MG63 (cell line): ENCODE results near the gene HOXC5. TPM values are rescaled to one million over a fixed set of nuclear protein-coding genes. Genes with fewer than 3 reads are reported as not detected.

Experiments
- DNase-seq: peaks from one replicate; pipeline ENCODE4 v3.0.0-alpha.2; 2020
- H3K27me3 ChIP-seq: fragments of 250-450 bp; sonication (Bioruptor Pico); 2 replicates; pipeline ENCODE4 v1.5.1; 2020; ENCODE audit warnings: mild to moderate bottlenecking, moderate library complexity
- H3K36me3 ChIP-seq: fragments of 250-450 bp; sonication (Bioruptor Pico); 2 replicates; pipeline ENCODE4 v1.5.1; 2020; ENCODE audit warnings: mild to moderate bottlenecking, moderate library complexity
- H3K4me3 ChIP-seq: fragments of 250-450 bp; sonication (Bioruptor Pico); 2 replicates; pipeline ENCODE4 v1.5.1; 2020; ENCODE audit warnings: mild to moderate bottlenecking, moderate library complexity
- H3K9me3 ChIP-seq: fragments of 250-450 bp; sonication (Bioruptor Pico); 2 replicates; pipeline ENCODE4 v1.5.1; 2020; ENCODE audit warnings: mild to moderate bottlenecking, moderate library complexity
- total RNA-seq: library from RNA; depleted of rRNA; stranded (reverse); fragments of >200 nt; shearing (Covaris generic); gene quantifications from 2 replicates; pipeline ENCODE4 v1.2.3, GENCODE V29; 2014; ENCODE audit warnings: low replicate concordance; rRNA removed

Gene HOXC5
- not detected in 2 replicates for total RNA-seq

DNA sequence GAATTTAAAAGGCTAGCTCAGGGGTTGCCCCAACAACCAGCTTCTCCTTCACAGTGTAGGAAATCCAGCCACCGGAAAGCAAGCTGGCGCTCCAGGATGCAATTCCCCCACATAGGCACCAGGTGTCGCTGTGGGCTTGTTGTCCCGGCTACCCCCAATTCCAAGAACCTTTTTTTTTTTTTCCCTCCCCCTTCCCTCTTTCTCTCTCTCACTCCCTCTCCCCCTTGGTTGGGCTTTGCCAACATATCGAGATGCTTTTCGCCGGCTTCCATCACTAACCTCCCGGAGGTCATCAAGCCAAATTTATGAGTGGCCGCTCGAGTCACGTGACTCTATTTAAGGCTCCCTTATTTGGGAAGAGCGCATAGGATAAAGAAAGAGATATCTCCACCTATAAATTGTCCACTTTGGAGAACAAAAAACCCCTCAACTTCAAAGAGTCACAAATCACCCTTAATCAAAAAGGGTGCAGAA lies at the start of gene HOXC5:
Gene HOXC5 (plus strand): TSS at position 424 of the 474 bp plus-strand sequence. CDS start 73 bp downstream, outside the sequence.
- peak; percentile 53 for DNase-seq
- Histone ChIP-seq H3K9me3 (no peaks in the 10 kb centered on the region), H3K27me3 (no peaks in the 10 kb centered on the region), H3K4me3 (no peak within 1 kb of the TSS), H3K36me3 (peaks cover 50% of the 10 kb centered on the region)

- no peaks in the 10 kb centered on the region for H3K27me3 ChIP-seq
- no peak overlapping the region for H3K4me3 ChIP-seq
- H3K9me3 ChIP-seq = no peaks in the 10 kb centered on the region
- DNase-seq = no peak
- peaks cover 11% of the 10 kb centered on the region; the same call in 1 of the 2 replicates for H3K36me3 ChIP-seq
Measured at GRCh38 chr12:53983568-53983949, 49.3 kb upstream of the HOXC5 start.

- Histone ChIP-seq H3K4me3 (no peak overlapping the region; the same call in 1 of the 2 replicates), H3K27me3 (no peaks in the 10 kb centered on the region), H3K36me3 (peaks cover 13% of the 10 kb centered on the region; the same call in 1 of the 2 replicates), H3K9me3 (no peaks in the 10 kb centered on the region)
- DNase-seq = no peak
Measured at GRCh38 chr12:53983950-53984572, 48.8 kb upstream of the HOXC5 start.

DNA sequence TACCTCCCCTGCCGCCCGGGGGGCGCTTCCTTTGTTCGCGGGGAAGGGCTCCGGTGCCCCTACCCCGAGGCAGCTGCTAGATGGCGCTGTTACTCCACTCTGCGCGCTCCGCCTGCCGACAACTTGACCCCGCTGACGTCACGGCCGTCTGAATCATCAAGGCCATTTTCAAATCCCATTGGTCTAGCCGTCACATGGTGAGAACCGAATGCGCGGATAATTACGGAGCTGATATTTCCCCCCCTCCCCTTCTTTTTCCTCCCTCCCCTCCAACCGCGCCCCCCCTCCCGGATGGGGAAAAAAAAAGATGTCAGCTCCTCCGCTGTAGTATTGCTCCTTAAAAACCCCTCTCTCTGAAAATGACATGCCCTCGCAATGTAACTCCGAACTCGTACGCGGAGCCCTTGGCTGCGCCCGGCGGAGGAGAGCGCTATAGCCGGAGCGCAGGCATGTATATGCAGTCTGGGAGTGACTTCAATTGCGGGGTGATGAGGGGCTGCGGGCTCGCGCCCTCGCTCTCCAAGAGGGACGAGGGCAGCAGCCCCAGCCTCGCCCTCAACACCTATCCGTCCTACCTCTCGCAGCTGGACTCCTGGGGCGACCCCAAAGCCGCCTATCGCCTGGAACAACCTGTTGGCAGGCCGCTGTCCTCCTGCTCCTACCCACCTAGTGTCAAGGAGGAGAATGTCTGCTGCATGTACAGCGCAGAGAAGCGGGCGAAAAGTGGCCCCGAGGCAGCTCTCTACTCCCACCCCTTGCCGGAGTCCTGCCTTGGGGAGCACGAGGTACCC lies 47.8 kb upstream of the HOXC5 start, which contains the start of gene HOXC10:
Gene HOXC10 (plus strand): TSS at position 246 of the 791 bp plus-strand sequence. CDS start 114 bp downstream, at position 360.
- no peaks in the 10 kb centered on the region for H3K27me3 ChIP-seq
- no peaks in the 10 kb centered on the region for H3K9me3 ChIP-seq
- DNase-seq = peak; percentile 96
- peaks cover 13% of the 10 kb centered on the region; the same call in 1 of the 2 replicates for H3K36me3 ChIP-seq
- peak within 1 kb of the TSS; percentile 70 for H3K4me3 ChIP-seq

GRCh38 chr12:53985692-53985993 lies 47.2 kb upstream of the HOXC5 start:
- Histone ChIP-seq H3K36me3 (peaks cover 13% of the 10 kb centered on the region; the same call in 1 of the 2 replicates), H3K27me3 (no peaks in the 10 kb centered on the region), H3K9me3 (no peaks in the 10 kb centered on the region), H3K4me3 (peak overlapping the region; percentile 70)
- no peak for DNase-seq

GRCh38 chr12:53985994-53986685 lies 46.7 kb upstream of the HOXC5 start:
- no peaks in the 10 kb centered on the region for H3K9me3 ChIP-seq
- peak; percentile 83 for DNase-seq
- H3K27me3 ChIP-seq = no peaks in the 10 kb centered on the region
- H3K4me3 ChIP-seq = peak overlapping the region; percentile 70
- peaks cover 13% of the 10 kb centered on the region for H3K36me3 ChIP-seq

- Histone ChIP-seq H3K27me3 (no peaks in the 10 kb centered on the region), H3K9me3 (no peaks in the 10 kb centered on the region), H3K36me3 (peaks cover 18% of the 10 kb centered on the region), H3K4me3 (peak overlapping the region; percentile 70)
- no peak for DNase-seq
Measured at GRCh38 chr12:53986686-53987483, 46.0 kb upstream of the HOXC5 start.

DNA sequence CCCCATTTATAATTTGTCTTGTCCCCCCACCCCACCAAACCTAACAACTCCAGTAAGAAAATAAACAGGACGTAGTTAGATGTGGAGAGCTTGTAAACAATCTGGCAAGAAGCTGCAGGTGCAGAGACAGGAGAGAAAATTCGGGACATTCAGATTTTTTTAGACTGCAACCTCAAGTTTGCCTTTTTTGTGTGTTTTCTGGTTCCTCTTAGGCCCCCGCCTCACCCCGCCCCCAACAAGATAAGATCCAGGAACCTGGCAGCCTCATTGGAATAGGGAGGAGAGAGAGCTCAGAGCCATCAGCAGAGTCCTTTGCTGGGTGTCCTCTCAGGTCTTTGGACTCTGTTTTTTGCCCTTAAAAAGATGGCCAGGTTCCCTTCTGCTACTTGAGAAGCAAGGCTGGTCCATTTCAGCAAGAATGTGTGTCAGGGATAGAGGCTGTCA lies 45.0 kb upstream of the HOXC5 start:
- Histone ChIP-seq H3K9me3 (no peaks in the 10 kb centered on the region), H3K36me3 (peaks cover 19% of the 10 kb centered on the region), H3K27me3 (no peaks in the 10 kb centered on the region), H3K4me3 (peak overlapping the region; percentile 70)
- DNase-seq = no peak

GRCh38 chr12:53988541-53989226 lies 44.2 kb upstream of the HOXC5 start:
- H3K9me3 ChIP-seq = no peaks in the 10 kb centered on the region
- H3K4me3 ChIP-seq = peak overlapping the region; percentile 70
- no peaks in the 10 kb centered on the region for H3K27me3 ChIP-seq
- no peak for DNase-seq
- H3K36me3 ChIP-seq = peaks cover 19% of the 10 kb centered on the region

- peak overlapping the region; percentile 70 for H3K4me3 ChIP-seq
- no peaks in the 10 kb centered on the region for H3K27me3 ChIP-seq
- DNase-seq = peak; percentile 73
Measured at GRCh38 chr12:53989227-53990113, 43.4 kb upstream of the HOXC5 start.

GRCh38 chr12:53990311-53991076 lies 42.4 kb upstream of the HOXC5 start:
- H3K36me3 ChIP-seq = peaks cover 23% of the 10 kb centered on the region
- no peaks in the 10 kb centered on the region for H3K27me3 ChIP-seq
- H3K4me3 ChIP-seq = peak overlapping the region; percentile 70
- no peak for DNase-seq
- no peaks in the 10 kb centered on the region for H3K9me3 ChIP-seq

More at GRCh38 chr12:53989227-53990113, 43.4 kb upstream of the HOXC5 start:
- peaks cover 19% of the 10 kb centered on the region for H3K36me3 ChIP-seq
- H3K9me3 ChIP-seq = no peaks in the 10 kb centered on the region

- H3K27me3 ChIP-seq = no peaks in the 10 kb centered on the region
- peak overlapping the region; percentile 70 for H3K4me3 ChIP-seq
- DNase-seq = peak; percentile 86
- peaks cover 23% of the 10 kb centered on the region for H3K36me3 ChIP-seq
- no peaks in the 10 kb centered on the region for H3K9me3 ChIP-seq
Measured at GRCh38 chr12:53991077-53991460, 41.8 kb upstream of the HOXC5 start.

- H3K4me3 ChIP-seq = no peak overlapping the region
- H3K36me3 ChIP-seq = peaks cover 20% of the 10 kb centered on the region
- DNase-seq = no peak
- no peaks in the 10 kb centered on the region for H3K27me3 ChIP-seq
- no peaks in the 10 kb centered on the region for H3K9me3 ChIP-seq
Measured at GRCh38 chr12:53992377-53992889, 40.4 kb upstream of the HOXC5 start.
